HUDEP-2 (cell line): ENCODE results near the gene CNIH3.
"Not testable (repeated sequence)": the region's sequence is repeated elsewhere in the genome, so short reads cannot be mapped to it uniquely, and the experiment has no call there.

Experiments used
- DNase-seq, 76 experiments: peaks; one replicate each; lab custom pipeline; 2025; ENCODE audit not compliant: unreplicated experiment in 76 of 76; lab: John Stamatoyannopoulos, UW

CNIH3 gene

GRCh38 chr1:224683936-224684335, 67.8 kb downstream of the CNIH3 start:
- no peak for DNase-seq

- DNase-seq, result no peak
Observed at GRCh38 chr1:224684979-224685425, 68.9 kb downstream of the CNIH3 start.

GRCh38 chr1:224686140-224686539, 70.0 kb downstream of the CNIH3 start:
- not testable (repeated sequence) for DNase-seq

GRCh38 chr1:224687465-224687864, 71.3 kb downstream of the CNIH3 start:
- DNase-seq, result no peak

GRCh38 chr1:224689374-224689773, 73.3 kb downstream of the CNIH3 start:
- no peak for DNase-seq

- no peak for DNase-seq
Observed at GRCh38 chr1:224690576-224690975, 74.5 kb downstream of the CNIH3 start.

- no peak for DNase-seq
Observed at GRCh38 chr1:224691148-224691925, 75.2 kb downstream of the CNIH3 start.

GRCh38 chr1:224694969-224695368, 78.9 kb downstream of the CNIH3 start:
- DNase-seq, result no peak

GRCh38 chr1:224696021-224696420, 79.9 kb downstream of the CNIH3 start:
- DNase-seq, result no peak

GRCh38 chr1:224696891-224697765, 81.0 kb downstream of the CNIH3 start:
- DNase-seq, result no peak

GRCh38 chr1:224698015-224698451, 81.9 kb downstream of the CNIH3 start:
- no peak for DNase-seq

- peak in 5 of 76 experiments; percentile 8 to 22 (median 14) for DNase-seq
Observed at GRCh38 chr1:224700918-224701531, 84.9 kb downstream of the CNIH3 start.

- no peak for DNase-seq
Observed at GRCh38 chr1:224703702-224704101, 87.6 kb downstream of the CNIH3 start.

- no peak for DNase-seq
Observed at GRCh38 chr1:224704107-224704735, 88.1 kb downstream of the CNIH3 start.

GRCh38 chr1:224705578-224705977, 89.5 kb downstream of the CNIH3 start:
- no peak for DNase-seq

- no peak for DNase-seq
Observed at GRCh38 chr1:224707843-224708725, 92.0 kb downstream of the CNIH3 start.

GRCh38 chr1:224710196-224710595, 94.1 kb downstream of the CNIH3 start:
- no peak for DNase-seq

GRCh38 chr1:224711231-224711756, 95.2 kb downstream of the CNIH3 start:
- not testable (repeated sequence) for DNase-seq

- no peak for DNase-seq
Observed at GRCh38 chr1:224711876-224712275, 95.8 kb downstream of the CNIH3 start.
